ENCODE data around the gene FAM81B. TPM values are rescaled to one million over a fixed set of nuclear protein-coding genes. Genes with fewer than 3 reads are reported as not detected.
A peak's percentile ranks its signal among the peaks of the same experiment; 100 is the strongest.

FAM81B gene
- total RNA-seq, 1 experiment from 2014 or later, result not detected

DNA sequence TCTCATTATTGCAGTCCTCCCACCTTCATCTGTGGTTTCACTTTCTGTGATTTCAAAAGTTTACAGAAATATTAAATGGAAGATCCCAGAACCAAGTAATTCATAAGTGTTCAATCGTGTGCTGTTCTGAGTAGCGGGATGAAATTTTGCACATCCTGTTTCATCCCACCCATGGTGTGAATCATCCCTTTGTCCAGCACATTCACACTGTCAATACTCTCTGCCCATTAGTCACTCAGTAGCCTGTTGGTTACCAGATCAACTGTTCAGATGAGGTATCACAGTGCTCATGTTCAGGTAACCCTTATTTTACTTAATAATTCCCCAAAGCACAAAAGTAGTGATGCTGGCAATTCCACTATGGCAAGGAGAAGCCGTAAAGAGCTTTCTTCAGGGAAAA is 26.8 kb downstream of the FAM81B start:
- intact Hi-C loops (cut with micrococcal nuclease), result no loop called here
- Mint-ChIP-seq H3K4me3 (ENCODE audit: unreplicated experiment) (no peak overlapping the region), H3K27ac (ENCODE audit: low read depth, unreplicated experiment) (no peak overlapping the region), H3K4me1 (ENCODE audit: insufficient read depth, unreplicated experiment) (no peaks in the 10 kb centered on the region), H3K27me3 (ENCODE audit: insufficient read depth, unreplicated experiment) (no peaks in the 10 kb centered on the region), H3K9me3 (ENCODE audit: unreplicated experiment) (no peaks in the 10 kb centered on the region), H3K36me3 (ENCODE audit: insufficient read depth, unreplicated experiment) (no peaks in the 10 kb centered on the region)
- ChIA-PET POLR2A (no interaction called here), CTCF (no interaction called here)
- no TSS peak for BruUV-seq (replicated peaks)
- DNase-seq (ENCODE audit: unreplicated experiment), result peak; percentile 64
- no peak for TF ChIP-seq CTCF (IDR thresholded peaks at IDR 0.05; ENCODE audit: unreplicated experiment)

DNA sequence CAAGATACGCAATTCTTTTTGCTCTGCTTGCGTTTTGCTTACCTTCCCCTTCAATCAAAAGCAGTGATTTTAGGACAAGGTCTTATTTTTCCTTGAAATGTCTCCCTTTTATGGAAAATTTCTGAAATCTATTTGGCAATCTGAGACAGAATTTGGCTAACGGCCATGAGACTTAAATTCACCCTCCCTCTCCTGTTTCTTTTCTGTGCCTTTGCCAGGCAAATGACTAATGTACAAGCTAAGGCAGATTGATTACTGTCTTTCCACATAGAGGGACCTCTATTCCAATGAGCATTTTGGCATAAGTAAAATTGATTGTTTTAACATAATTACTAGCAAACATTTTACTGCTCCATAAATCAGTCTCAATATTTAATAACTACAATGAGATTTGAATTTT is 31.7 kb downstream of the FAM81B start:
- Mint-ChIP-seq H3K4me1 (ENCODE audit: insufficient read depth, unreplicated experiment) (no peaks in the 10 kb centered on the region), H3K9me3 (ENCODE audit: unreplicated experiment) (no peaks in the 10 kb centered on the region), H3K4me3 (ENCODE audit: unreplicated experiment) (no peak overlapping the region), H3K27me3 (ENCODE audit: insufficient read depth, unreplicated experiment) (no peaks in the 10 kb centered on the region), H3K36me3 (ENCODE audit: insufficient read depth, unreplicated experiment) (no peaks in the 10 kb centered on the region), H3K27ac (ENCODE audit: low read depth, unreplicated experiment) (no peak overlapping the region)
- BruUV-seq (replicated peaks), result no TSS peak
- ChIA-PET CTCF (no interaction called here), POLR2A (interaction anchor here (0.7 kb wide), 1 partner anchor 26 kb away, joined by 3 read pairs; no protein-coding TSS in a partner anchor)
- intact Hi-C loops (cut with micrococcal nuclease), result no loop called here
- TF ChIP-seq CTCF (IDR thresholded peaks at IDR 0.05; ENCODE audit: unreplicated experiment), result no peak
- DNase-seq (ENCODE audit: unreplicated experiment), result peak; percentile 76

- ChIA-PET CTCF (no interaction called here), POLR2A (no interaction called here)
- H3K27me3 Mint-ChIP-seq (ENCODE audit: insufficient read depth, unreplicated experiment), result no peaks in the 10 kb centered on the region
- no peak for TF ChIP-seq CTCF (IDR thresholded peaks at IDR 0.05; ENCODE audit: unreplicated experiment)
- no TSS peak for BruUV-seq (replicated peaks)
- no peak overlapping the region for H3K27ac Mint-ChIP-seq (ENCODE audit: low read depth, unreplicated experiment)
- no peaks in the 10 kb centered on the region for H3K9me3 Mint-ChIP-seq (ENCODE audit: unreplicated experiment)
- no peaks in the 10 kb centered on the region for H3K4me1 Mint-ChIP-seq (ENCODE audit: insufficient read depth, unreplicated experiment)
- intact Hi-C loops (cut with micrococcal nuclease), result no loop called here
- no peak for DNase-seq (ENCODE audit: unreplicated experiment)
- no peaks in the 10 kb centered on the region for H3K36me3 Mint-ChIP-seq (ENCODE audit: insufficient read depth, unreplicated experiment)
- H3K4me3 Mint-ChIP-seq (ENCODE audit: unreplicated experiment), result no peak overlapping the region
Observed at GRCh38 chr5:95424016-95424415, 32.9 kb downstream of the FAM81B start.

DNA sequence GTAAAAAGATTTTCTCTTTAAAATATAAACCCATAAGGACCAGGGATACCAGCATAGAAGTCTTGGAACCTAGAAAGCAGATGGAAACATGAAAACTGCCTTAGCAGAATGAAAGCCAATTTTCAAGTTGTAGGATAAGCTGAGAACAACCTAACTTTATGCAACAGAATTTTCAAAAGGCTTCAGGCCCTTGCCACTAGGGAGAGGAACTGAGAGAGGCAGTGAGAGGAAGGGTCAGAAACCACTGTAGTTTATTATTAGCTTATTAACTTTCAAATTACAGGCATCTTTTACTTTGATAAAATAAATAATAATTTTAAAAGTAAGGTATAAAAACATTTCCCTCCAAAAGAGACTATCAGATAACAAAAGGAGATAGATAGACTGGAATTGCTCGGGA is 33.4 kb downstream of the FAM81B start:
- TF ChIP-seq CTCF (IDR thresholded peaks at IDR 0.05; ENCODE audit: unreplicated experiment), result no peak
- Mint-ChIP-seq H3K9me3 (ENCODE audit: unreplicated experiment) (no peaks in the 10 kb centered on the region), H3K36me3 (ENCODE audit: insufficient read depth, unreplicated experiment) (no peaks in the 10 kb centered on the region)

More for the DNA sequence above, 33.4 kb downstream of the FAM81B start:
- no peak overlapping the region for H3K4me3 Mint-ChIP-seq (ENCODE audit: unreplicated experiment)
- no peak overlapping the region for H3K27ac Mint-ChIP-seq (ENCODE audit: low read depth, unreplicated experiment)
- BruUV-seq (replicated peaks), result no TSS peak
- POLR2A ChIA-PET, result no interaction called here
- intact Hi-C loops (cut with micrococcal nuclease), result no loop called here
- H3K27me3 Mint-ChIP-seq (ENCODE audit: insufficient read depth, unreplicated experiment), result no peaks in the 10 kb centered on the region
- H3K4me1 Mint-ChIP-seq (ENCODE audit: insufficient read depth, unreplicated experiment), result no peaks in the 10 kb centered on the region
- DNase-seq (ENCODE audit: unreplicated experiment), result no peak
- CTCF ChIA-PET, result interaction anchor here (0.6 kb wide), 1 partner anchor 371 kb away, joined by 3 read pairs; no protein-coding TSS in a partner anchor
